ENCODE data around the gene SLC22A2.
"Not testable (repeated sequence)": the region's sequence is repeated elsewhere in the genome, so short reads cannot be mapped to it uniquely, and the experiment has no call there.

Gene SLC22A2

DNA sequence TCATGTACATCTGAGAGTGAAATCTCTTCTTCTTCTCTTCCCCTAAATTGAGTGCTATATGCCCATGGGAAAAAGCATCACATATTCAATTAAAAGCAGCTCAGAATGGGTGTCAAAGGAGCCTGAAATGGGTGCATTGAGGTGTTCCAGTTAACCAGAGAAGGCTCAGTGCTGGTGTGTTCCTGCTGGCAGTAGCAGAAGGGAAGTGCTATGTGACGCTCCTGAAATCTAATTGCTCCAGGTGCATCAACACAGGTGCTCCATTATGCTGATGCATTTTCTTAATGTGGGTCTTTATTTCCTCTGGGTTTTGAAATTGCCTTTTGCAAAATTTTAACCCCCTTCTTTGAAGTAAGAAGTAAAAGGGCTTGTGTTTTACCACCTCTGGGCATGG lies 17.9 kb downstream of the SLC22A2 start:
- no peak for DNase-seq

GRCh38 chr6:160239929-160240690 lies 18.5 kb downstream of the SLC22A2 start:
- DNase-seq, result no peak

- DNase-seq, result no peak
Observed at GRCh38 chr6:160238761-160239751, 19.6 kb downstream of the SLC22A2 start.

- no peak for DNase-seq
Observed at GRCh38 chr6:160238278-160238711, 20.3 kb downstream of the SLC22A2 start.

- DNase-seq, result not testable (repeated sequence)
Observed at GRCh38 chr6:160237597-160238275, 20.9 kb downstream of the SLC22A2 start.

DNA sequence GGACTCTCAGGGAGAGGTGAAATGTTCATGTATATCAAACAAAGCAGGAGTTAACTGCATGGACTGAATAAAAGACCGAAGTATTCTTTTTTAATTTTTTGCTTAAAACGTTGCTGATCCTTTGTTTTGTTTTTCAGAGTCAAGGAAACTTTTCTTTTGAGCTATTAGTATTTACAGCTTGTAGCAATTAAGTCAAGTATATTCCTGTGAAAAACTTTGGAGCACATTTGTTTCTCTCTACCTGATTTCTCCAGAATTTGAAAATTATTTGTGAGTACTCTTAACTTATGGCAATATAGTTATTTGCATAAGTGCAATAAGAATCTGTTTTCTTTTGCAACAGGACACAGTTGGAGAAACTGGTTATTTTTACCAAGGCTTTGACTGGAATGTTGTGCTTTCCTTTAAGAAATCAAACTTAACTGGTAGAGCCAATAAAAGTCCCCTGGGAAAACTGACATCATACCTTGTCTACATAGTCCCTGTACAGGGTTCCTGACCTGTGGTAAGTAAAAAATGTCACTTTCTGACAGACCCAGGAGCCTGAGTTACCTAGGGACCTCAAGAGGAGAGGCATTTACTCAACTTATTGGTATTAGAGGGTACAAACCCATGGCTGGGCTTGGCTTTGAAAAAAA lies 22.3 kb downstream of the SLC22A2 start:
- not testable (repeated sequence) for DNase-seq

DNA sequence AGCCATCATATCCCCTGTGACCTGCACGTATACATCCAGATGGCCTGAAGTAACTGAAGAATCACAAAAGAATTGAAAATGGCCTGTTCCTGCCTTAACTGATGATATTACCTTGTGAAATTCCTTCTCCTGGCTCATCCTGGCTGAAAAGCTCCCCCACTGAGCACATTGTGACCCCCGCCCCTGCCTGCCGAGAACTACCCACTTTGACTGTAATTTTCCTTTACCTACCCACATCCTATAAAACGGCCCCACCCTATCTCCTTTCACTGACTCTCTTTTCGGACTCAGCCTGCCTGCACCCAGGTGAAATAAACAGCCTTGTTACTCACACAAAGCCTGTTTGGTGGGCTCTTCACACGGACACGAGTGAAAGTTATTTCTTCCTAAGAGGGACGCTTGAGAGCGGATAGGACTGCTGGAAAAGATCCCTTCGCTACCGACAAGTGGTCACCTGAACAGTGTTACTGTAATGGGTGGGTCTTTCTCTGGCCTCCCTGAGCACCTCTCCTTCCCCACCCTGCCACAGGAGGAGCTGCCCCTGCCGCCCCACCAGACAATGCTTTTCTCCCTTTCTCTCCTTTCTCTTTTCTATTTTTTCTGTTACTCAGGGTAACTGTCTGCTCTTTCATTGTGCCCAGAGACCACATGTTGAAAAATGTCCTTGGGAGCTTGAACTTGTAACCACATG lies 24.5 kb downstream of the SLC22A2 start:
- DNase-seq, result not testable (repeated sequence)

- DNase-seq, result no peak
Observed at GRCh38 chr6:160227769-160228161, 30.9 kb downstream of the SLC22A2 start.

- DNase-seq, result no peak
Observed at GRCh38 chr6:160227038-160227768, 31.4 kb downstream of the SLC22A2 start.

GRCh38 chr6:160226118-160226591 lies 32.5 kb downstream of the SLC22A2 start:
- no peak for DNase-seq

DNA sequence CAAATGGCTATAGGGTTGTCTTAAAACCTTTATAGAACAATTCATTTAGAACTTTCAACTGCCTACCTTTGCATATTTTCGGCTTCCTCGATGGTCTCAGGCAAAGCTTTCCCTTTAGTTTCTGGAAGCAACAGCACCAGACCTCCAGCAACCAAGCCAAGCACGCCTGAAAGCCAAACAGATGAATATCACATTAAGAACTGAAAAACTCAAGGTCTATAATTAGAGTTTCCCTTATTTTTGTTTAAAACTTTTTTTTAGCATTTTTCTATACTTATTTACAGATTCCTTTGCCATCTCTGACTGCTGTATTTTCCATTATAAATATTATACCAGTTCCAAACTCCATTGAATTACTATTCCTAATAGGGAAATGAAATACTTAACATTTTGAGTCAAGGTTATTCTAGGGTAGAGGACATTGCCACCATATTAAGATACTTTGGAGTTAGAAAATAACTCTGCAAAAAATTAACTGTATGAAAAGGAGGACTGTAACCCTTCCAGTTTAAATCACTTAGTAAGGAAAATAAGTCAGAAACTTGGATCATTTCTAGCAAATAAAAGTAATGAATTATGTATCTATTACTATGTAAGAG lies 33.9 kb downstream of the SLC22A2 start:
- no peak for DNase-seq

GRCh38 chr6:160222491-160222890 lies 36.1 kb downstream of the SLC22A2 start:
- DNase-seq, result no peak

DNA sequence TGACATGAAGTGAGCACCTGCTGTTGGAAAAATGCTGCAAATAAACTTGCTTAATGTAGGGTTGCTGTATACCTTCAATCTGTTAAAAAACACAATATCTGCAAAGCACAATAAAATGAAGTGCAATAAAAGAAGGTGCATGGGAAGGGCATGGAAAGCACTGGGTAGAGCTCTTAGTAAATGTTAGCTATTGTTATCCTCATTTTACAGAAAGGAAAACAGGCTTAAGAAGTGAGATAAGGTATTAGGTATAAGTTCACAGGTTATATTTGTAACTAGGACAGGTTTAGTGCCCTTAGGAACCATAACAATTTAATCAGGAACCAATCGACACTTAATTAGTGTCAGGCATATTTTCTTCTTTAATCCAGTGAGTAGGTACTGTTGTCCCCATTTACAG lies 36.7 kb downstream of the SLC22A2 start:
- no peak for DNase-seq

- no peak for DNase-seq
Observed at GRCh38 chr6:160221423-160221822, 37.2 kb downstream of the SLC22A2 start.

GRCh38 chr6:160218810-160219209 lies 39.8 kb downstream of the SLC22A2 start:
- no peak for DNase-seq

- DNase-seq, result no peak
Observed at GRCh38 chr6:160217863-160218262, 40.8 kb downstream of the SLC22A2 start.

- no peak for DNase-seq
Observed at GRCh38 chr6:160217073-160217472, 41.5 kb downstream of the SLC22A2 start.

- no peak for DNase-seq
Observed at GRCh38 chr6:160215232-160215631, 43.4 kb downstream of the SLC22A2 start.

DNA sequence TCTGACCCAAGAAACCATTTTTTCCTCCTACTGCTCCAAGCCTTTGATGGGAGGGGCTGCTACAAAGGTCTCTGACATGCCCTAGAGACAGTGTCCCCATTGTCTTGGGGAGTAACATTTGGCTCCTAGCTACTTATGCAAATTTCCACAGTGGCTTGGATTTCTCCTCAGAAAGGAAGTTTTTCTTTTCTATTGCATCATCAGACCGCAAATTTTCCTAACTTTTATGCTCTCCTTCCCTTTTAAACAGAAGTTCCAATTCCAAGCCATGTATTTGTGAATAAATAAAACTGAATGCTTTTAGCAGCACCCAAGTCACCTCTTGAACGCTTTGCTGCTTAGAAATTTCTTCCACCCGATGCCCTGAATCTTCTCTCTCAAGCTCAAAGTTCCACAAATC lies 51.0 kb downstream of the SLC22A2 start:
- DNase-seq, result no peak

- no peak for DNase-seq
Observed at GRCh38 chr6:160204710-160205109, 53.9 kb downstream of the SLC22A2 start.

DNA sequence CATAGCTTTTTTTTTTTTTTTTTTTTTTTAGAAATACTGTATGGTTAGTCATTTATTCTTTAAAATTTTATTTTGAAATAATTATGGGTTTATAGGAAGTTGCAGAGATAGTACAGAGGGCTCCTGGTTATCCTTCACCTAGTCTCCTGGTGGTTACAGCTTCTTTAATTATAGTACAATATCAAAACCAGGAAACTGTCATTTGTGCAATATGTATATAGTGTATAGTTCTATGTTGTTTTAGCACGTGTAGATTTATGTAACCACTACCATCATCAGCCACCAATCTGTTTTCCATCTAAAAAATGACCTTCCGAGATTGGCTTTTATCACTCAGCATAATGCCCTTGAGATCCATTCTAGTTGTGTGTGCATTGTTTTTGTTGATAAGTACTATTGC lies 54.7 kb downstream of the SLC22A2 start:
- DNase-seq, result no peak

All from activated CD4-positive, CD25-positive, alpha-beta regulatory T cell (primary cell).